D721Med (cell line): Measurements from ENCODE around the gene BMP6.

Experiments
- DNase-seq: peaks from one replicate; pipeline ENCODE4 v3.0.0; 2011; ENCODE audit warnings: low spot score; ENCODE audit not compliant: insufficient read length
- FAIRE-seq: peaks from 2 replicates; lab custom pipeline; 2011; peaks lifted over from hg19 to GRCh38; lab: Jason Lieb, UNC
- TF ChIP-seq, protein P1 (sequence below): IDR thresholded peaks from 2 replicates; pipeline ENCODE4 v1.5.1; 2012; ENCODE audit warnings: mild to moderate bottlenecking, control low read depth; ENCODE audit not compliant: insufficient read depth; ENCODE audit errors: missing control alignments

The BMP6 gene

DNA sequence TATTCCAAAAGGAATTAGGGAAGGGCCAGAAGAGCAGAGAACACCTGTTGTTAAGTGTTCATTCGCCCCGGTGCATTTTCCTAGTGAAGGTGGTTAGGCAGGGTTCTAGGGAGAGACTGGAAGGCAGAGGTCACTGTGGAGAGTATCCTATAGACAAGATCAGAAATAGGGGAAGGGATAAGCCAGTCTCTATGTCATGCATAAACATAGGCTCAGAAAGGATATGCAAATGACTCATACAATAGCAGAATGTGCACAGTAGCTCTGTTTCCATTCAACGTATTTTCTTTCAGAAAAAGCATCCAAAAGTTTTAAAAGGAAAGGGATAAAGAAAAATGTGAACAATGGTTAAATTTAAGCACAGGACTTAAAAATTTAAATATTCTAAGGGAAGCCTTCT is 47.4 kb downstream of the BMP6 start:
- TF ChIP-seq, protein P1, sequence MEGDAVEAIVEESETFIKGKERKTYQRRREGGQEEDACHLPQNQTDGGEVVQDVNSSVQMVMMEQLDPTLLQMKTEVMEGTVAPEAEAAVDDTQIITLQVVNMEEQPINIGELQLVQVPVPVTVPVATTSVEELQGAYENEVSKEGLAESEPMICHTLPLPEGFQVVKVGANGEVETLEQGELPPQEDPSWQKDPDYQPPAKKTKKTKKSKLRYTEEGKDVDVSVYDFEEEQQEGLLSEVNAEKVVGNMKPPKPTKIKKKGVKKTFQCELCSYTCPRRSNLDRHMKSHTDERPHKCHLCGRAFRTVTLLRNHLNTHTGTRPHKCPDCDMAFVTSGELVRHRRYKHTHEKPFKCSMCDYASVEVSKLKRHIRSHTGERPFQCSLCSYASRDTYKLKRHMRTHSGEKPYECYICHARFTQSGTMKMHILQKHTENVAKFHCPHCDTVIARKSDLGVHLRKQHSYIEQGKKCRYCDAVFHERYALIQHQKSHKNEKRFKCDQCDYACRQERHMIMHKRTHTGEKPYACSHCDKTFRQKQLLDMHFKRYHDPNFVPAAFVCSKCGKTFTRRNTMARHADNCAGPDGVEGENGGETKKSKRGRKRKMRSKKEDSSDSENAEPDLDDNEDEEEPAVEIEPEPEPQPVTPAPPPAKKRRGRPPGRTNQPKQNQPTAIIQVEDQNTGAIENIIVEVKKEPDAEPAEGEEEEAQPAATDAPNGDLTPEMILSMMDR, result no peak
- no peak for DNase-seq
- FAIRE-seq, result no peak

DNA sequence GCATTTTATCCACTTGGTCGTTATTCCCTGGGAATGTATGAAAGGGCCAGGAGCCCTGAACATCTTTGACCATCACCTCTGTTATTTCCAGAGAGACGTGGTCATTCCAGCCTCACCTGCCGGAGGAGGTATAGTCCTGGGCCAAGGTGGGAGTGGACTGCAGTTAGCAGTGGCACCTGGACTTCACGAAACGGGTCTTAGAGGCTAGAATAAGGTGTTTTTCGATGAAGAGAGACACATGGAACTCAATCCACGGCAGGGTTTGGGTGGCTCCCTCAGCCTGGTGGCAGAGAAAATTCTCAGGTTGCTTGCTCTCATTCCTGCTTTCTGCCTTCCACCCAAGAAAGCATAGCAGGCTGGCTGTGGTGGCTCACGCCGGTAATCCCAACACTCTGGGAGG is 48.0 kb downstream of the BMP6 start:
- TF ChIP-seq, protein P1, result no peak
- DNase-seq (no peak), FAIRE-seq (no peak)

DNA sequence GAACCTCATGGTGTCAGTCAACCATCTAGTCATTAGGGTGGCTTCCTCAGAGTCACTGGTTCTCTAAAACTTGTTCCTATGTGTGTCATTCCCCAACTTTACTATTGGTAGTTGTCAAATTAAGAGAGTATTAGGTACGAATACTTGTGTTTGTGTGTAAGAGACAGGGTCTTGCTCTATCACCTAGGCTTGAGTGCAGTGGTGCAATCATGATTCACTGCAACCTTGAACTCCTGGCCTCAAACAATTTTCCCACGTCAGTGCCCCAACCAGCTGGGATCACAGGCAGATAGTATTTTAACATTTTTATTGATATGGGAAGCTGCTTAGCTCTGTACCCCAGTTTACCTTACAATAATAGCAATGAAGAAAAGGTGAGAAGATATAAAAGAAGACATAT is 50.6 kb downstream of the BMP6 start:
- FAIRE-seq, result no peak
- DNase-seq, result no peak
- TF ChIP-seq, protein P1, result no peak

DNA sequence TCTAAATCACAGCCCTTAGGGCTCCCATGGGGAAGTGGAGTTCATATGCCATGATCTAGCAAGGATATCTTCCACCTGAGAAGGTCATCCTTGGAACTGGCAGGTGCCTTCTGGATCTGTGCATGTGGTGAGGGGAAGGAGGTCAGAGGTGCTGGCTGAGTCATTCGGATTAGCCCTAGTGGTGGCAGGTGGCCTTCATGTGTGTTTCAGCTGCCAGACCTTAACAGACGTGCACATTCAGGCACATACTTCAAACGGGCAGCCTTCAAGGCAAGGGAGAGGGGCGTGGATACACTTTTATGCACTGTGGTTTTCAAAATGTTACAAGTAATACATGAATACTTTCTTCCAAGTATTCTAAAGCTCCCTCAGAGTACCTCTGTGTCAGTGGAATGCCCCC is 51.2 kb downstream of the BMP6 start:
- no peak for FAIRE-seq

DNA sequence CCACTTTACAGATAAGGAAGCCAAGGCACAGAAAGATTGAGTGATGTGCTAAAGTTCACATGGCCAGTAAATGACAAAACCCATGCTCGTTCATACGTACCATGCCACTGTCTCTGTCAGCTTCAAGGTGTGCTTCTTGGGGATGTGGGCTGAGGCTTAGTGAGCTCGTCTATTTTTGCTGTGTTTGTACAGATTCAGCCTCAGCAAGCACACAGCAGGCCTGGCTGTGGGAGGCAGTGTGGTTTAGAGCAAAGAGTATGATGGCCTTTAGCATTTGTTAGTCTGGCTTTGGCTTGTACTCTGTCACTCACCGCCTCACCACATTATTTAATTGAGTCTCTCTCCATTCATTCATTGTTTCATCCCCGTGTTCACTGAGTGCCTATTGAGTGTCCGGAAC is 55.3 kb downstream of the BMP6 start:
- no peak for FAIRE-seq
- TF ChIP-seq, protein P1, result no peak
- DNase-seq, result no peak

More for the DNA sequence above, 51.2 kb downstream of the BMP6 start:
- no peak for DNase-seq
- TF ChIP-seq, protein P1, result no peak

DNA sequence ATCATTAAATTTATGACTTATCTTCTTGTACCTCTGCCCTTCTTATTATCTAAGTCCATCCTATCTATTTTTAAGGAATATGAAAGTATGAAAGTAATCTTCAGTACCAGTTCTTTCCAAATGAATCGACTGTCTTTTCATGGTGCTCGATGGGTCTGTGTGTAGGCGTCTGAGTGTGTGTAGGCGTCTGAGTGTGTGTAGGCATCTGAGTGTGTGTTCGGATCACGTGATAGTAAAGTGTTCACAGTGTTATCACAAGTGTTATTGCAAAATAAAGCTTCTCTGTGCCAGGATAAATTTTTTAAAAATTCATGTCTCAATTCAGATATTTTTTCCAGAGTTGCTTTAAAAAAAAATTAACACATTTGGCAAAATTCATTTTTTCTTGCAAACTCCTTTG is 58.3 kb downstream of the BMP6 start:
- TF ChIP-seq, protein P1, result no peak
- DNase-seq (no peak), FAIRE-seq (no peak)

DNA sequence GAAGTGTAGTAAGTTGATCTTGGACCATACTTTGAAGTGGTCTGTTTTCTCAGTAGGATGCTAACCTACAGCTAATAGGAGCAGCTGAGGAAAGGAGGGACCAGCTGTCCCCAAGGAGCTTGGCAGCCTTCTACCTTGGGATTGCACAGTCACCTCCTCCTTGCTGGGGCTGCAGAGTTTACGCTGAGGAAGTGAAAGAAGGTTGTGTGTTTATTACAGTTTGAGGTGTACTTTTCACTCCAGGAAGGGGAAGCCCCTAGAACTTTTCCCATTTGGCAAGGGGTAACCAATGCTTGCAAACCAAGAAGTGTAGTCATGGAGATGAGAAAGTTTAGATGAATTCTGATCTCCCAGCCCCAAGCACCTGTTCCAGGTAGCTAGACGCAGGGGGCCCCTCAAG is 58.8 kb downstream of the BMP6 start:
- no peak for DNase-seq
- FAIRE-seq, result no peak
- TF ChIP-seq, protein P1, result no peak
